GM19395 (cell line): ENCODE results near the gene ZC3H4.
"Not testable (repeated sequence)": the region's sequence is repeated elsewhere in the genome, so short reads cannot be mapped to it uniquely, and the experiment has no call there.

Experiments
- ATAC-seq: cut with Tn5 transposase; IDR thresholded peaks from one replicate; pipeline ENCODE4 v1.9.1; 2021; ENCODE audit warnings: mild to moderate bottlenecking, moderate library complexity; ENCODE audit not compliant: unreplicated experiment

The ZC3H4 gene

GRCh38 chr19:47109177-47109540 is 4.4 kb downstream of the ZC3H4 start:
- no peak for ATAC-seq

DNA sequence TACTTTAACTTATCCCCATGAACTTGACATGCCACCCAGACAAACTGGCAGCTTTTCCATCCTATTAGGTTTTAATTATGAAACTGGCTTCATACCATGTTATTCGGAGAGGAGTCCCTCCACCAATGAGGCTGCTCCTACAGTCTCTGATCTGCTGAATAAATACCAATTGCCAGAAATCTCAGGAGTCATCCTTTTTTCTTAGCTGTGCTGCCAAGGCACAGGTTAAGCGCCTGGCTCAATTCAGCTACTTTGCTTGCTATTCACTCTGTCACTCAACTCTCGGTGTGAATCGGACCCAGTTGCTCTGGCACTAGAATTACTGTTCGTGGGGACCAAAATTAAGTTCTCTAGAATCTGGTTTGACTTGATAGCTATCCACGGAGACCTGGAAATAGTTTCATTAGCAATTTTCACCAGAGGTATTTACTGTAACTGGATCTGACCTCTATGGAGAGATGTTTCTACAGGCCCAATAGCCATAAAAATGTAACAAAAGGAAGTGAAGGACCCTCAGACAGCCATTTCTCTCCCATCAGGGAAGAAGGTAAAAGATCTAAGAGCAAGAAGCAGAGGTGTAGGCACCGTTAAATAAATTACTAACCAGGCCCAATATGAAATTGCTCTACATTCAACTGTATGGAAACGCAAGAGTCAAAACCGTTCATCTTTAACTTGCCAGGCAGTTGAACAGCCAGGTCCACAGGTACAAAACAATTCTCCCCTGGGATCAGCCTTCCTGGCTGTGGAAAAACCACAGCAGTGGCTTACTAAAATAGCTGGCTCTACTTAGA is 5.4 kb downstream of the ZC3H4 start:
- no peak for ATAC-seq

- no peak for ATAC-seq
Measured at GRCh38 chr19:47107202-47107952, 6.2 kb downstream of the ZC3H4 start.

- no peak for ATAC-seq
Measured at GRCh38 chr19:47106821-47107201, 6.8 kb downstream of the ZC3H4 start.

- no peak for ATAC-seq
Measured at GRCh38 chr19:47105874-47106273, 7.7 kb downstream of the ZC3H4 start.

DNA sequence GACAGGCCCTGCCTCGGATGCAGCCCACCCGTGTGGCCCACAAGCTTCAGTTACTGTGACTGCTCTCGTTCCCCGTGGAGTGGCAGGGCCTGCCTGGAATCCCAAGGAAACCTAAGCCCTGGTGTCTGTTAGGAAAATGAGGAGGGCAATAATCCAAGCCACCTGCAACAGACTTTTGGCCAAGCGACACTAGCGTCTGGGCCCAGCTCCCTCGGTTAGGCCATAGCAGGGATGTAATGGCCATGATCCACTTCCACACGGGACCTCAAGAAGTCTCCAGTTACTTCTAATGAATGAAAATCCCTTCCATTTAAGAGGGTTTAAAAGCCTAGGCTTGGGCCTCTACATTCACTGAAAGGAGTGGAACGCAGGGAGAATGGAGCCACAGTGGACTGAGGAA is 8.9 kb downstream of the ZC3H4 start:
- no peak for ATAC-seq

DNA sequence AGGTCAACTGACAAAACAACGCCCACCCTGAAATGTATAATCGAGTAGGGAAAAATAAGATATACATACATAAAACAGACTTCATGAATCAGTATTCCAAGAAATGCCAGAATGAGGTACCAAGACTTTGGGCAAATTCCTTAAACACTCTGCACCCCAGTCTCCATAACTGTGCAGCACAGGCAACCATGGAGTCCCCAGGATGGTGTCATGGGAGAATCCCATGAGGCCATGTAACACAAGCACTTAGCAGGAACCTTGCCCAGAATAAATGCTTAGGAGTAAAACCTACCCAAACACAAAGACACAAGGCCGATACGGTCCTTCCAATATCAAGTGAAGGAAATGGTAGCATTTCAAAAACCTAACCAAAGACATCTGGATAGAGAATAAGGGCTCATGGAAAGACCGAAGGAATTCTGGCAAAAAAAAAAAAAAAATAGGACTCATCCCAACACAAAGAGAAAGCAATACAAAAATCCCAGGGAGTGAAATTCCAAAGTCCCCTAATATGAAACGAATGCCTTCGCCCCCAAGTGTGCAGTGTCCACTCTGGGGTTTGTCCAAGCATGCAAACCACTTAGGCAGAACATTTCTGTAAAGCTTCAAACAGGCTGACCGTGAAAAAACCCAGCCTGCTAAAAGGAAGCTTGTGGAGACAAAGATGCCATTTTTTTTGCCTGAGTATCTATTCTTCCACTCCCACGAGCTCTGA is 11.1 kb downstream of the ZC3H4 start:
- ATAC-seq = no peak

GRCh38 chr19:47101116-47101515 is 12.5 kb downstream of the ZC3H4 start:
- ATAC-seq = not testable (repeated sequence)

DNA sequence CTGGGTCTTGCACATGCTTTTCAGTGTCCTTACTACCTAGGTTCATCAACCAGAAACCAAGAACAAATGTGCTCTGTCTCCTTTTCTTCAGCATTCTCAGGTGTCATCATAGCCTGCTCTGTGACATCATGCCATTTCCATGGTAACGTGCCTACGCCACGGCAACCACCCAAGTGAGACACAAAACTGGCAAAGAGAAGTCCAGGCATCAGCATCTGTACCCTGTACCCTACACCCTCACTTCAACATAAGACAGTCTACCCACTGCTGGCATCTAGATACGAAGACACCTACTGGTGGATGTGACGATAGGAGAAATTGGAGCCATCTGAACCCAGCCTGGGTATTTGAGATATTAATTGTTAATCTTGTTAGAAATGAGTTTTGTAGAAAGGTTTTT is 13.3 kb downstream of the ZC3H4 start:
- ATAC-seq = no peak

DNA sequence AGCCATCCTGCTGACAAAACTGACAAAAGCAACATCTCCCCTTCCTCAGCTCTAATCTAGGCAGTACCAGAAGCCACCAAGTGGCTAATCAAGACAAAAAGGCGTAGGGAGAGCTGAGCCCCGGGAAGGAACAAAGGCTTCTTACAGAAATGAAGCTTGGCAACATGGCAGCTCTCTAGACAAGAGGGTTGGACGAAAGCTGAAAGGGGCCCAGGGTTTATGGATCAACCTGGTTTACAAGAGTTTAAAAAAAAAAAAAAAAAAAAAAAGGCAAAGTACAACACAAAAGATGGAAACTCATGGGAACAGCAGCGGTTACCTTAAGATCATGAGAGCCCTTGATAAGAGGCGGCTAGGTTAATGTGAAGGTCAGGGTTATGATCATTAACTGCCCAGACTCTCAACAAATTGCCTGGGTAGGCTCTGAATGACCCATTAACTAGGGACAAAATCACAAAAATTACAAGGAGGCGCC is 14.0 kb downstream of the ZC3H4 start:
- no peak for ATAC-seq

- no peak for ATAC-seq
Measured at GRCh38 chr19:47098608-47099007, 15.0 kb downstream of the ZC3H4 start.

DNA sequence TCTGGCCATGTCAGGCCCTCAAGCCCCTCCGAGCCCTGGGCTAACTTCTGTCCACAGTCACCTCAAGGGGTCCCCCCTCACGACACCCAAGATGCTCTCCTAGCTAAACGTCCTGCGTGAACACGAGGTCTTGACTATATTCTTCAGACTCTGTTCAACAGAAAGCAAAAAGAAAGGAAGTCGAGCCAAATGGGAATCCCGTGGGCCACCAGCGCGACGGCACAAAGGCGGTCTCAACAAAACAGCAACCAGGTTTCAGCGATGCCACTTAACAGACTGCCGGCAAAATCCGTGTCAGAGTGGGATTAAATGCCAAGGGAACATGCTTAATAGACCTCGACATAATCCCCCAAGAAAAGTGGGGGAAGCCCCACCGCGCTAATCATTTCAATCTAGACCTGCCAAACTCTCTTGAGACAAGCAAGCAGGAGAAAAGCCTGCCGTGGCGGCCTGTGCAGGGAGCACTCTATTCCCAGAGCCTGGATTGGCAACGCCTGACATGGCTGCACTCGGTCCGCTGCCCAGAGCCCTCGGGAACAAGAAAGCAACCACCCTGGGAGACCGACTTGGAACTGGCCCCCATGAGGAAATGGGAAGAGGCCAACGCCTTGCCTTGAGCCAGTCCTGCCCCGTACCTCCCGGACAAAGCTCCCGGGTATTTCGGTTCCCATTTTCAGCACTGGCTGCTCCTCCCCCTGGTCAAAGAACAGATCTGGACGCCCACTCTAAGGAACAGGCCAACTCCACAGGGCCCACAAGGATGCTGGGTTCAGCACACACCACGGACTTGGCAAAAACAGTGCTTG is 16.0 kb downstream of the ZC3H4 start:
- no peak for ATAC-seq

- no peak for ATAC-seq
Measured at GRCh38 chr19:47096721-47097120, 16.9 kb downstream of the ZC3H4 start.

- no peak for ATAC-seq
Measured at GRCh38 chr19:47096100-47096704, 17.4 kb downstream of the ZC3H4 start.

DNA sequence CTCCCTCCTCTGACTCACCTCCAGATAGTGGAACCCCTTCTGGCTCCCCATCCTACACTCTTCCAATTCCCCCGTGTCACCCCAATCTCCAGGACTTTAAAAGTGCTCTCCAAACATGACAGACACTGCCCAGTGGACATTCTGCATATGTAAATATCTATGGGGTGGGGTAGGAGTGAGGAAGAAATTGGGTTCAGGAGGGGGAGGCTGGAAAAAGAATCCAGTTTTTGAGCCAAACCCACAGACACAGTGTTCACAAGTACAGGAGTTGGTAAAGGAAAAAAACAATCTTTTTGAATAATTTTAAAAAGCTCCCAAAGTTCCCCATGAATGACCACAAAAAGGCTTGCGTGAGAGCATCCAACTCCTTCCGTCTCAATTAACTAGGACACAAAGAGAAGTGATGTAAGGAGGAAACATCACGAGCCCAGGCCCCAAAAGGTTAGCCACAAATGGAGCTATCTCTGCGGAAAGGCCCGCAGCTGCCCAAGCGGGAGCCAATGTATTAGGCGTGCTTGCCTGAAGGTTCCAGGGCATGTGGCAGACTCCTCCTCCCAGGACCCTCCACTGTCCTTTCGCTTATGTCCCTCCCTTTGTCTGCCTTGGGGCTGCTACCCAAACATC is 18.0 kb downstream of the ZC3H4 start:
- ATAC-seq = no peak

GRCh38 chr19:47094557-47095475 is 18.8 kb downstream of the ZC3H4 start:
- no peak for ATAC-seq

GRCh38 chr19:47093841-47094240 is 19.7 kb downstream of the ZC3H4 start:
- ATAC-seq = peak; percentile 75

GRCh38 chr19:47093254-47093653 is 20.3 kb downstream of the ZC3H4 start:
- no peak for ATAC-seq

GRCh38 chr19:47089767-47090350 is 23.7 kb downstream of the ZC3H4 start:
- no peak for ATAC-seq
